Measurements from ENCODE around the gene CINP. TPM values are rescaled to one million over a fixed set of nuclear protein-coding genes. Genes with fewer than 3 reads are reported as not detected.
A peak's percentile ranks its signal among the peaks of the same experiment; 100 is the strongest.

Gene CINP
- total and polyA plus RNA-seq, 2 of the 13 experiments (the other 11 are each of a cell fraction or from before 2014, with no cell fraction given) = 32.8 to 42.8 TPM

DNA sequence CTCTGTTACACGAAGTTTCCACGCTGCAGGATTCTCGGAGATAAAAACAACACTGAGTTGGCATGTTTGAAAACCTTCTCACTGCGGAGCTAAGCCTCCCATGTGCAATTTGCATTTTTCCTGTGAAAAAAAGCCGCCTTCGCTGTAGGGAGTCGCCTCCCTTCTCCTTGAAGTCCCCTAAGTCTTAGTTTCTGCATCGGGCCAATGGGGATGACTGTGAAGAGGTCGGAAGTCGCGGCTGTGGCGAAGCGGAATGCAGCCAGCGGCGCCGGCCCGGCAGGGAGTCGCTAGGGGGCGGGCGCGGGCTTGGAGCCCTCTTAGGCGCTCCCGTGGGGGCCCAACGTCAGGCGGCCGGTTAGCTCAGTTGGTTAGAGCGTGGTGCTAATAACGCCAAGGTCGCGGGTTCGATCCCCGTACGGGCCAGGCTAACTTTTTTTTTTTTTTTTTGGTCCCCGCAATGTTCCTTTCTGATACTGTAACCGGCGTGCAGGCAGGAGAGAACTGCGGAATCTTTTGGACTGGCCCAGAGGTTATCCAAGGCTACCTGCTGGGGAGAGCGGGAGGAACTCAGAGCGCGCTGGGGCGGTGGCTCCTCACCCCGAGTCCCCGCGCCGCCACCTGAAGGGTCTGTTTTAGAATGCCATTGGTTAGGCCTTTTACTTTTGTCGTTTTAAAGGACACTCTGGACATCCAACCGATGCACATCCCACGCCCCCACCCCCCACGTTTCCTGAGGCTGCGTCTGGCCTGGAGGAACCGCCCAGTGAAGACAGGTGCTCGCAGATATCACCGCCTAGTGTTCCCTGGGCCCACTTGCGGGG, 45.7 kb downstream of the CINP start (continued):
- TF ChIP-seq HNRNPK (IDR thresholded peaks at IDR 0.05; ENCODE audit: low read depth, low read length, poor library complexity, severe bottlenecking) (no peak), ZGPAT (CRISPR knock-in tag; IDR thresholded peaks at IDR 0.05) (peak; percentile 84; the same call in 1 of the 2 replicates), CBFB (CRISPR knock-in tag; IDR thresholded peaks at IDR 0.05) (peak; percentile 90), CBX2 (IDR thresholded peaks at IDR 0.05; ENCODE audit: low read depth, low read length) (no peak), CBX2 (CRISPR knock-in tag; IDR thresholded peaks at IDR 0.05; ENCODE audit: low read depth) (no peak), SIN3B (IDR thresholded peaks at IDR 0.05; ENCODE audit: low read length) (0 out of 2 replicates have a peak, but pooled peaks have one; percentile 8), SALL1 (CRISPR knock-in tag; IDR thresholded peaks at IDR 0.05) (peak; percentile 23; the same call in 1 of the 2 replicates), IRF9 (CRISPR knock-in tag; IDR thresholded peaks at IDR 0.05; ENCODE audit: borderline replicate concordance) (peak; percentile 62; the same call in 1 of the 2 replicates), ZNF703 (CRISPR knock-in tag; IDR thresholded peaks at IDR 0.05; ENCODE audit: borderline replicate concordance) (peak; percentile 63; the same call in 1 of the 2 replicates), ZBTB40 (IDR thresholded peaks at IDR 0.05) (no peak), ZBTB40 (CRISPR knock-in tag; IDR thresholded peaks at IDR 0.05) (no peak; the same call in 1 of the 2 replicates), ZNF451 (CRISPR knock-in tag; IDR thresholded peaks at IDR 0.05) (no peak), HOXD1 (CRISPR knock-in tag; IDR thresholded peaks at IDR 0.05) (0 out of 2 replicates have a peak, but pooled peaks have one; percentile 44), BCL3 (CRISPR knock-in tag; IDR thresholded peaks at IDR 0.05) (no peak), GABPA (IDR thresholded peaks at IDR 0.05; ENCODE audit: low read depth, low read length) (no peak), GABPA (CRISPR knock-in tag; IDR thresholded peaks at IDR 0.05; ENCODE audit: low read depth) (peak; percentile 35; the same call in 1 of the 2 replicates)
